Hepatocyte (in vitro differentiated cells): Measurements from ENCODE around the gene C1orf52.

ENCODE experiments used
- EZH2 ChIP-seq: fragments of 200-600 bp; sonication (generic); IDR thresholded peaks from 2 replicates; pipeline ENCODE4 v1.6.1; 2016; ENCODE audit warnings: antibody characterized with exemption, mild to moderate bottlenecking, borderline replicate concordance
- EZH2phosphoT487 ChIP-seq: fragments of 200-600 bp; sonication (generic); IDR thresholded peaks from one replicate; pipeline ENCODE4 v1.6.1; 2018; ENCODE audit warnings: antibody characterized with exemption, mild to moderate bottlenecking, low read depth, moderate library complexity; ENCODE audit not compliant: unreplicated experiment, severe bottlenecking
- TF ChIP-seq, protein P1 (sequence below): fragments of 200-600 bp; sonication (generic); IDR thresholded peaks from 2 replicates; pipeline ENCODE4 v1.5.1; 2016; ENCODE audit warnings: antibody characterized with exemption, mild to moderate bottlenecking; ENCODE audit not compliant: poor library complexity

DNA sequence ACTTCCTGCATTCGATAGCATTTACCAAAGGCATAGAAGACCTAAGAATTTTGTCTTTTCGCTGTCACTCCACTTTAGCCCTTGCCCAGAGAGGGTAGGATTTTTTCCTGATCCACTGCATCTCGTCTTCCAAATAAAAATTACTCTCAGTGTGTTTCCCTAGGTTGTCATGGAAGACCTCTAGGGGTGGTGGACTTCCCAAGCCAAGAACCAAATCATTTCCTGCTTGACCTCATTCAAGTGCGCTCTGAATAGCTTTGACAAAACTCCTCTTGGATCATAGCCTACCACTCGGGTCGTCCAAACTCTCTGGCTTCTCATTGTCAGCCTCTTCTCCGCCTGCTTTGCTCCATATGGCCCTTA lies 431 bp upstream of the C1orf52 start:
- TF ChIP-seq, protein P1, sequence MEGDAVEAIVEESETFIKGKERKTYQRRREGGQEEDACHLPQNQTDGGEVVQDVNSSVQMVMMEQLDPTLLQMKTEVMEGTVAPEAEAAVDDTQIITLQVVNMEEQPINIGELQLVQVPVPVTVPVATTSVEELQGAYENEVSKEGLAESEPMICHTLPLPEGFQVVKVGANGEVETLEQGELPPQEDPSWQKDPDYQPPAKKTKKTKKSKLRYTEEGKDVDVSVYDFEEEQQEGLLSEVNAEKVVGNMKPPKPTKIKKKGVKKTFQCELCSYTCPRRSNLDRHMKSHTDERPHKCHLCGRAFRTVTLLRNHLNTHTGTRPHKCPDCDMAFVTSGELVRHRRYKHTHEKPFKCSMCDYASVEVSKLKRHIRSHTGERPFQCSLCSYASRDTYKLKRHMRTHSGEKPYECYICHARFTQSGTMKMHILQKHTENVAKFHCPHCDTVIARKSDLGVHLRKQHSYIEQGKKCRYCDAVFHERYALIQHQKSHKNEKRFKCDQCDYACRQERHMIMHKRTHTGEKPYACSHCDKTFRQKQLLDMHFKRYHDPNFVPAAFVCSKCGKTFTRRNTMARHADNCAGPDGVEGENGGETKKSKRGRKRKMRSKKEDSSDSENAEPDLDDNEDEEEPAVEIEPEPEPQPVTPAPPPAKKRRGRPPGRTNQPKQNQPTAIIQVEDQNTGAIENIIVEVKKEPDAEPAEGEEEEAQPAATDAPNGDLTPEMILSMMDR, result no peak
- TF ChIP-seq EZH2 (no peak), EZH2phosphoT487 (no peak)
